Pons (tissue), 1 donor: ENCODE measurements around the gene SOBP.

Experiments
- DNase-seq: peaks from one replicate; pipeline ENCODE4 v3.0.0-alpha.2; 2016; ENCODE audit warnings: low spot score

The SOBP gene

GRCh38 chr6:107641500-107641941 lies 151.6 kb downstream of the SOBP start:
- peak; percentile 67 for DNase-seq

GRCh38 chr6:107642095-107642860 lies 152.4 kb downstream of the SOBP start:
- DNase-seq: no peak

GRCh38 chr6:107642861-107643328 lies 153.0 kb downstream of the SOBP start:
- DNase-seq: no peak

GRCh38 chr6:107644513-107644912 lies 154.6 kb downstream of the SOBP start:
- DNase-seq: no peak

- no peak for DNase-seq
These were observed 155.8 kb downstream of the SOBP start for GRCh38 chr6:107645740-107646139.

GRCh38 chr6:107646176-107646575 lies 156.3 kb downstream of the SOBP start:
- no peak for DNase-seq

- DNase-seq: no peak
These were observed 157.0 kb downstream of the SOBP start for GRCh38 chr6:107646776-107647438.

GRCh38 chr6:107647439-107647948 lies 157.6 kb downstream of the SOBP start:
- DNase-seq: no peak

GRCh38 chr6:107648983-107649382 lies 159.1 kb downstream of the SOBP start:
- no peak for DNase-seq

- DNase-seq: no peak
These were observed 162.7 kb downstream of the SOBP start for GRCh38 chr6:107652526-107653182.

- no peak for DNase-seq
These were observed 163.3 kb downstream of the SOBP start for GRCh38 chr6:107653183-107653580.

- DNase-seq: no peak
These were observed 164.0 kb downstream of the SOBP start for GRCh38 chr6:107653861-107654394.

- DNase-seq: no peak
These were observed 164.8 kb downstream of the SOBP start for GRCh38 chr6:107654764-107655163.

GRCh38 chr6:107655245-107655644 lies 165.3 kb downstream of the SOBP start:
- DNase-seq: no peak

GRCh38 chr6:107655864-107656263 lies 165.9 kb downstream of the SOBP start:
- no peak for DNase-seq

- no peak for DNase-seq
These were observed 166.5 kb downstream of the SOBP start for GRCh38 chr6:107656401-107656800.

- DNase-seq: no peak
These were observed 167.0 kb downstream of the SOBP start for GRCh38 chr6:107656883-107657282.

GRCh38 chr6:107657373-107657754 lies 167.4 kb downstream of the SOBP start:
- DNase-seq: no peak

- no peak for DNase-seq
These were observed 168.0 kb downstream of the SOBP start for GRCh38 chr6:107657755-107658461.

- no peak for DNase-seq
These were observed 169.3 kb downstream of the SOBP start for GRCh38 chr6:107658920-107659865.

- no peak for DNase-seq
These were observed 170.9 kb downstream of the SOBP start for GRCh38 chr6:107660839-107661238.
